Keratinocyte (primary cell): ENCODE measurements around the gene CHPT1. TPM values are rescaled to one million over a fixed set of nuclear protein-coding genes. Genes with fewer than 3 reads are reported as not detected.

Experiments used
- DNase-seq: peaks from one replicate; pipeline ENCODE4 v3.0.0-alpha.2; 2011; ENCODE audit warnings: low read depth, missing footprints, low spot score
- FAIRE-seq: peaks from 2 replicates; lab custom pipeline; 2011; peaks lifted over from hg19 to GRCh38; lab: Jason Lieb, UNC
- H2AFZ ChIP-seq: 2 replicates; pipeline ENCODE4 v1.6.0; 2012; ENCODE audit warnings: low read length, control low read depth, inconsistent platforms; ENCODE audit not compliant: control insufficient read depth
- H3K27ac ChIP-seq: 2 replicates; pipeline ENCODE4 v1.5.1; 2011; ENCODE audit warnings: low read length; ENCODE audit not compliant: control insufficient read depth, insufficient read depth
- H3K27me3 ChIP-seq: 3 replicates; pipeline ENCODE4 v1.6.0; 2011; ENCODE audit warnings: low read length; ENCODE audit not compliant: control insufficient read depth, insufficient read depth; ENCODE audit errors: extremely low read depth
- H3K36me3 ChIP-seq, 2 experiments: 2 replicates in 1 of 2; 3 replicates in 1 of 2; pipeline ENCODE4 v1.5.1; 2011; ENCODE audit warnings: low read length in 2 of 2, mild to moderate bottlenecking in 1 of 2; ENCODE audit not compliant: control insufficient read depth in 2 of 2, insufficient read depth in 2 of 2; ENCODE audit errors: extremely low read depth in 1 of 2
- H3K4me1 ChIP-seq: 3 replicates; pipeline ENCODE4 v1.5.1; 2011; ENCODE audit warnings: low read length; ENCODE audit not compliant: control insufficient read depth, insufficient read depth; ENCODE audit errors: extremely low read depth
- H3K4me2 ChIP-seq: 3 replicates; pipeline ENCODE4 v1.6.0; 2011; ENCODE audit warnings: low read depth, low read length; ENCODE audit not compliant: control insufficient read depth, insufficient read depth; ENCODE audit errors: extremely low read depth
- H3K4me3 ChIP-seq, 3 experiments: fragments of 200-600 bp in 1 of 3; sonication (generic) in 1 of 3; 2 replicates in 2 of 3; 3 replicates in 1 of 3; pipeline ENCODE4 v1.5.1; 2011 to 2016; ENCODE audit warnings: low read length in 3 of 3, mild to moderate bottlenecking in 3 of 3, control low read depth in 2 of 3, inconsistent platforms in 1 of 3, low read depth in 1 of 3, mixed read lengths in 1 of 3, mixed run types in 1 of 3, moderate library complexity in 1 of 3; ENCODE audit not compliant: control insufficient read depth in 2 of 3, insufficient read depth in 2 of 3; ENCODE audit errors: extremely low read depth in 1 of 3
- H3K79me2 ChIP-seq: 2 replicates; pipeline ENCODE4 v1.6.0; 2012; ENCODE audit warnings: low read length; ENCODE audit not compliant: control insufficient read depth, insufficient read depth
- H3K9ac ChIP-seq: 3 replicates; pipeline ENCODE4 v1.6.0; 2011; ENCODE audit warnings: low read length; ENCODE audit not compliant: control insufficient read depth, insufficient read depth; ENCODE audit errors: extremely low read depth
- H3K9me1 ChIP-seq: 3 replicates; pipeline ENCODE4 v1.6.0; 2011; ENCODE audit warnings: low read length; ENCODE audit not compliant: control insufficient read depth, insufficient read depth; ENCODE audit errors: extremely low read depth
- H3K9me3 ChIP-seq: 2 replicates; pipeline ENCODE4 v1.5.1; 2012; ENCODE audit warnings: low read depth, low read length; ENCODE audit not compliant: control insufficient read depth
- H4K20me1 ChIP-seq: 3 replicates; pipeline ENCODE4 v1.6.0; 2011; ENCODE audit warnings: low read length; ENCODE audit not compliant: control insufficient read depth, insufficient read depth; ENCODE audit errors: extremely low read depth
- EZH2 ChIP-seq: IDR thresholded peaks from one replicate; pipeline ENCODE4 v1.6.1; 2012; ENCODE audit warnings: inconsistent platforms, mild to moderate bottlenecking, low read length, moderate library complexity
- dilution Hi-C: fragments of 300-500 bp; cut with MboI; formaldehyde crosslinking; loops from one replicate; pipeline ENCODE4 v1.7.0; 2020; ENCODE audit warnings: low sequenced_read_pairs; ENCODE audit not compliant: extremely low pct_ligation_motif_present
- polyA plus RNA-seq, 5 experiments: library from polyadenylated mRNA; depleted of rRNA in 3 of 5; stranded (reverse) in 3 of 5; stranded (forward) in 1 of 5; unstranded in 1 of 5; fragments of >200 nt; gene quantifications; 1 replicate in 1 of 5; 2 replicates in 3 of 5; 3 replicates in 1 of 5; pipeline versions ENCODE4 v1.2.1 to v1.2.3, GENCODE V29; 2011 to 2012; ENCODE audit warnings: missing spikeins in 2 of 5, low read depth in 1 of 5, low replicate concordance in 1 of 5
- TF ChIP-seq, protein P1 (sequence below), 3 experiments: IDR thresholded peaks in 1 of 3; conservative IDR thresholded peaks in 1 of 3; optimal IDR thresholded peaks in 1 of 3; 2 replicates in 2 of 3; 3 replicates in 1 of 3; pipeline versions ENCODE3 to v1.5.1; 2011; ENCODE audit warnings: low read length in 3 of 3, mild to moderate bottlenecking in 3 of 3, moderate library complexity in 2 of 3, control low read depth in 1 of 3, inconsistent platforms in 1 of 3; ENCODE audit not compliant: insufficient read depth in 2 of 3; ENCODE audit errors: extremely low read depth in 1 of 3

CHPT1 gene
- polyA plus RNA-seq, 1 donor (not counting 4 experiments of a cell fraction or from before 2014, with no cell fraction given): 12.7 TPM

DNA sequence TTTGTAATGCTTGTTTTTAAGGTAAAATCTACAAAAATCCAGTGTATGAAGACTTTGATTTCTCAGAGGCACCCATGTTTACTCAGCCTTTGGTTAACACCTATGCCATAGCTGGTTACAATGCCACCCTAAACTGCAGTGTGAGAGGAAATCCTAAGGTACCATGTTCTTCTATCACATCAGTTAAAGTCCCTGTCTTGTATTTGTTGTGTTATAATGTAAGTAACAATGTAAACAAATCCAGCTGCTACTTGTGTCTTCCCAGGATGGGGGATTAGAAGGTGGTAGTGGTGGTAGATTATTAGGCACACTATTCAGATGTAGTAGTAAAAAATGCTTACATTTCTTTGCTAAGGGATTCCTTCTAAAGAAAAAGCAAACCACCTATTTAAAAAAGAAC lies 19.4 kb upstream of the CHPT1 start:
- H3K4me2 ChIP-seq: no peak overlapping the region
- no peaks in the 10 kb centered on the region for H3K4me1 ChIP-seq
- H3K9me1 ChIP-seq: no peaks in the 10 kb centered on the region
- TF ChIP-seq, protein P1, sequence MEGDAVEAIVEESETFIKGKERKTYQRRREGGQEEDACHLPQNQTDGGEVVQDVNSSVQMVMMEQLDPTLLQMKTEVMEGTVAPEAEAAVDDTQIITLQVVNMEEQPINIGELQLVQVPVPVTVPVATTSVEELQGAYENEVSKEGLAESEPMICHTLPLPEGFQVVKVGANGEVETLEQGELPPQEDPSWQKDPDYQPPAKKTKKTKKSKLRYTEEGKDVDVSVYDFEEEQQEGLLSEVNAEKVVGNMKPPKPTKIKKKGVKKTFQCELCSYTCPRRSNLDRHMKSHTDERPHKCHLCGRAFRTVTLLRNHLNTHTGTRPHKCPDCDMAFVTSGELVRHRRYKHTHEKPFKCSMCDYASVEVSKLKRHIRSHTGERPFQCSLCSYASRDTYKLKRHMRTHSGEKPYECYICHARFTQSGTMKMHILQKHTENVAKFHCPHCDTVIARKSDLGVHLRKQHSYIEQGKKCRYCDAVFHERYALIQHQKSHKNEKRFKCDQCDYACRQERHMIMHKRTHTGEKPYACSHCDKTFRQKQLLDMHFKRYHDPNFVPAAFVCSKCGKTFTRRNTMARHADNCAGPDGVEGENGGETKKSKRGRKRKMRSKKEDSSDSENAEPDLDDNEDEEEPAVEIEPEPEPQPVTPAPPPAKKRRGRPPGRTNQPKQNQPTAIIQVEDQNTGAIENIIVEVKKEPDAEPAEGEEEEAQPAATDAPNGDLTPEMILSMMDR (optimal IDR thresholded peaks at IDR 0.05 in 1 of 3, IDR thresholded peaks at IDR 0.05 in 1 of 3, conservative IDR thresholded peaks at IDR 0.05 in 1 of 3; ENCODE audit: extremely low read depth in 1 of 3, insufficient read depth in 2 of 3, low read length in 3 of 3): no peak
- no peak for TF ChIP-seq EZH2
- FAIRE-seq (no peak), DNase-seq (no peak)
- H2AFZ ChIP-seq: no peak overlapping the region
- no peaks in the 10 kb centered on the region for H4K20me1 ChIP-seq
- no peak overlapping the region for H3K9ac ChIP-seq
- H3K27ac ChIP-seq: no peak overlapping the region
- no peaks in the 10 kb centered on the region for H3K36me3 ChIP-seq
- H3K4me3 ChIP-seq: no peak overlapping the region
- H3K27me3 ChIP-seq: no peaks in the 10 kb centered on the region
- no peaks in the 10 kb centered on the region for H3K9me3 ChIP-seq
- H3K79me2 ChIP-seq: no peaks in the 10 kb centered on the region
- dilution Hi-C loops: no loop called here

DNA sequence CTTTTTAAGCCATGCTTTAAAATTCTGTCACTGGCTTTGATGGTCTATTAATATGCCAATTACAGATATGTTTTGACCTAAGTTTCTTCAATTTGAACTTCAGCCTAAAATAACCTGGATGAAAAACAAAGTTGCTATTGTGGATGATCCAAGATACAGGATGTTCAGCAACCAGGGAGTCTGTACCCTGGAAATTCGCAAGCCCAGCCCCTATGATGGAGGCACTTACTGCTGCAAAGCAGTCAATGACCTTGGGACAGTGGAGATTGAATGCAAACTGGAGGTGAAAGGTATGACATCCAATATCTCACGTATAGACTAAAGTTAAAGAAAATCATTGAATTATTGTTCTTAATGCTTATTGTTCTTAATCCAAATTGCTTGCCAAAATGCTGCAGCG lies 17.2 kb upstream of the CHPT1 start:
- H3K9me3 ChIP-seq: no peaks in the 10 kb centered on the region
- H2AFZ ChIP-seq: no peak overlapping the region
- no peak overlapping the region for H3K27ac ChIP-seq
- dilution Hi-C loops: no loop called here
- H3K36me3 ChIP-seq: no peaks in the 10 kb centered on the region
- FAIRE-seq (no peak), DNase-seq (no peak)
- H3K4me1 ChIP-seq: no peaks in the 10 kb centered on the region
- no peaks in the 10 kb centered on the region for H4K20me1 ChIP-seq
- H3K9me1 ChIP-seq: no peaks in the 10 kb centered on the region
- TF ChIP-seq EZH2: no peak
- TF ChIP-seq, protein P1 (optimal IDR thresholded peaks at IDR 0.05 in 1 of 3, IDR thresholded peaks at IDR 0.05 in 1 of 3, conservative IDR thresholded peaks at IDR 0.05 in 1 of 3; ENCODE audit: extremely low read depth in 1 of 3, insufficient read depth in 2 of 3, low read length in 3 of 3): no peak
- no peak overlapping the region for H3K9ac ChIP-seq
- H3K79me2 ChIP-seq: no peaks in the 10 kb centered on the region
- H3K27me3 ChIP-seq: no peaks in the 10 kb centered on the region
- no peak overlapping the region for H3K4me2 ChIP-seq
- no peak overlapping the region for H3K4me3 ChIP-seq
